ENCODE data around the gene EPS8. TPM values are rescaled to one million over a fixed set of nuclear protein-coding genes. Genes with fewer than 3 reads are reported as not detected.

The EPS8 gene
- total RNA-seq, 1 experiment from 2014 or later = 7.5 TPM

DNA sequence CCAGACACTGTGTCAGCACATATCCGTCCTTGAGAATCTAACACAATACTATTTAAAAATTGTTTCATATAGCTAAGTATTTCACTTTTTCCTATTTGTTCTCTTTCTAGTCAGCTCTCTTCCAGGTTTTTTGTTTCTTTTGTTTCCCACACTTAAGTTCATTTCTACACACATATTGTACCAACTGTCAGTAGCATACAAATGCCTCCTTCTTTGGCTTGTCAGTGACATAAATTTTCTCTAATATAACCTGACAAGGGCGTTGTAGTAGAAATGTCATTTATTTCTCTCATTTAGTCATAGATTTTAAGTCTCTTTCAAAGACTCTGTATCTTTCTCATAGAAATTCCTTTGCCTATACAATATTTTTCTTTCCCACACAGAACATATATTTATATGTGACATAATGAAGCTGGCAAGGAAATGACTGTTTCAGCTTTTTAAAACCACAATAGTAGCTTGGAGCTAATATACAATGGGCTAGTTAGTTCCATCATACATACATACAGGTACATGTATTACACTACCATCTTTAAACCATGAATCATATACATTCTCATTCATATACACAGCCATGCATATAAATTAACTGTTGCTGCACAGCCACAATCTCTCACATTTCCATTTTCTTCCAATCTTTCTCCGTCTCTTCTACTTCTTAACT lies 42.3 kb upstream of the EPS8 start (continued):
- TF ChIP-seq, protein P1, sequence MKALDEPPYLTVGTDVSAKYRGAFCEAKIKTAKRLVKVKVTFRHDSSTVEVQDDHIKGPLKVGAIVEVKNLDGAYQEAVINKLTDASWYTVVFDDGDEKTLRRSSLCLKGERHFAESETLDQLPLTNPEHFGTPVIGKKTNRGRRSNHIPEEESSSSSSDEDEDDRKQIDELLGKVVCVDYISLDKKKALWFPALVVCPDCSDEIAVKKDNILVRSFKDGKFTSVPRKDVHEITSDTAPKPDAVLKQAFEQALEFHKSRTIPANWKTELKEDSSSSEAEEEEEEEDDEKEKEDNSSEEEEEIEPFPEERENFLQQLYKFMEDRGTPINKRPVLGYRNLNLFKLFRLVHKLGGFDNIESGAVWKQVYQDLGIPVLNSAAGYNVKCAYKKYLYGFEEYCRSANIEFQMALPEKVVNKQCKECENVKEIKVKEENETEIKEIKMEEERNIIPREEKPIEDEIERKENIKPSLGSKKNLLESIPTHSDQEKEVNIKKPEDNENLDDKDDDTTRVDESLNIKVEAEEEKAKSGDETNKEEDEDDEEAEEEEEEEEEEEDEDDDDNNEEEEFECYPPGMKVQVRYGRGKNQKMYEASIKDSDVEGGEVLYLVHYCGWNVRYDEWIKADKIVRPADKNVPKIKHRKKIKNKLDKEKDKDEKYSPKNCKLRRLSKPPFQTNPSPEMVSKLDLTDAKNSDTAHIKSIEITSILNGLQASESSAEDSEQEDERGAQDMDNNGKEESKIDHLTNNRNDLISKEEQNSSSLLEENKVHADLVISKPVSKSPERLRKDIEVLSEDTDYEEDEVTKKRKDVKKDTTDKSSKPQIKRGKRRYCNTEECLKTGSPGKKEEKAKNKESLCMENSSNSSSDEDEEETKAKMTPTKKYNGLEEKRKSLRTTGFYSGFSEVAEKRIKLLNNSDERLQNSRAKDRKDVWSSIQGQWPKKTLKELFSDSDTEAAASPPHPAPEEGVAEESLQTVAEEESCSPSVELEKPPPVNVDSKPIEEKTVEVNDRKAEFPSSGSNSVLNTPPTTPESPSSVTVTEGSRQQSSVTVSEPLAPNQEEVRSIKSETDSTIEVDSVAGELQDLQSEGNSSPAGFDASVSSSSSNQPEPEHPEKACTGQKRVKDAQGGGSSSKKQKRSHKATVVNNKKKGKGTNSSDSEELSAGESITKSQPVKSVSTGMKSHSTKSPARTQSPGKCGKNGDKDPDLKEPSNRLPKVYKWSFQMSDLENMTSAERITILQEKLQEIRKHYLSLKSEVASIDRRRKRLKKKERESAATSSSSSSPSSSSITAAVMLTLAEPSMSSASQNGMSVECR (CRISPR knock-in tag; IDR thresholded peaks at IDR 0.05; ENCODE audit: borderline replicate concordance) = no peak
- TF ChIP-seq TP53 (CRISPR knock-in tag; IDR thresholded peaks at IDR 0.05) = no peak
- TF ChIP-seq, protein P2, sequence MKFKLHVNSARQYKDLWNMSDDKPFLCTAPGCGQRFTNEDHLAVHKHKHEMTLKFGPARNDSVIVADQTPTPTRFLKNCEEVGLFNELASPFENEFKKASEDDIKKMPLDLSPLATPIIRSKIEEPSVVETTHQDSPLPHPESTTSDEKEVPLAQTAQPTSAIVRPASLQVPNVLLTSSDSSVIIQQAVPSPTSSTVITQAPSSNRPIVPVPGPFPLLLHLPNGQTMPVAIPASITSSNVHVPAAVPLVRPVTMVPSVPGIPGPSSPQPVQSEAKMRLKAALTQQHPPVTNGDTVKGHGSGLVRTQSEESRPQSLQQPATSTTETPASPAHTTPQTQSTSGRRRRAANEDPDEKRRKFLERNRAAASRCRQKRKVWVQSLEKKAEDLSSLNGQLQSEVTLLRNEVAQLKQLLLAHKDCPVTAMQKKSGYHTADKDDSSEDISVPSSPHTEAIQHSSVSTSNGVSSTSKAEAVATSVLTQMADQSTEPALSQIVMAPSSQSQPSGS (CRISPR knock-in tag; IDR thresholded peaks at IDR 0.05; ENCODE audit: borderline replicate concordance, low read depth) = no peak
- TF ChIP-seq, protein P3, sequence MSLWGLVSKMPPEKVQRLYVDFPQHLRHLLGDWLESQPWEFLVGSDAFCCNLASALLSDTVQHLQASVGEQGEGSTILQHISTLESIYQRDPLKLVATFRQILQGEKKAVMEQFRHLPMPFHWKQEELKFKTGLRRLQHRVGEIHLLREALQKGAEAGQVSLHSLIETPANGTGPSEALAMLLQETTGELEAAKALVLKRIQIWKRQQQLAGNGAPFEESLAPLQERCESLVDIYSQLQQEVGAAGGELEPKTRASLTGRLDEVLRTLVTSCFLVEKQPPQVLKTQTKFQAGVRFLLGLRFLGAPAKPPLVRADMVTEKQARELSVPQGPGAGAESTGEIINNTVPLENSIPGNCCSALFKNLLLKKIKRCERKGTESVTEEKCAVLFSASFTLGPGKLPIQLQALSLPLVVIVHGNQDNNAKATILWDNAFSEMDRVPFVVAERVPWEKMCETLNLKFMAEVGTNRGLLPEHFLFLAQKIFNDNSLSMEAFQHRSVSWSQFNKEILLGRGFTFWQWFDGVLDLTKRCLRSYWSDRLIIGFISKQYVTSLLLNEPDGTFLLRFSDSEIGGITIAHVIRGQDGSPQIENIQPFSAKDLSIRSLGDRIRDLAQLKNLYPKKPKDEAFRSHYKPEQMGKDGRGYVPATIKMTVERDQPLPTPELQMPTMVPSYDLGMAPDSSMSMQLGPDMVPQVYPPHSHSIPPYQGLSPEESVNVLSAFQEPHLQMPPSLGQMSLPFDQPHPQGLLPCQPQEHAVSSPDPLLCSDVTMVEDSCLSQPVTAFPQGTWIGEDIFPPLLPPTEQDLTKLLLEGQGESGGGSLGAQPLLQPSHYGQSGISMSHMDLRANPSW (CRISPR knock-in tag; conservative IDR thresholded peaks at IDR 0.05; ENCODE audit: low read depth) = no peak
- TF ChIP-seq, protein P4, sequence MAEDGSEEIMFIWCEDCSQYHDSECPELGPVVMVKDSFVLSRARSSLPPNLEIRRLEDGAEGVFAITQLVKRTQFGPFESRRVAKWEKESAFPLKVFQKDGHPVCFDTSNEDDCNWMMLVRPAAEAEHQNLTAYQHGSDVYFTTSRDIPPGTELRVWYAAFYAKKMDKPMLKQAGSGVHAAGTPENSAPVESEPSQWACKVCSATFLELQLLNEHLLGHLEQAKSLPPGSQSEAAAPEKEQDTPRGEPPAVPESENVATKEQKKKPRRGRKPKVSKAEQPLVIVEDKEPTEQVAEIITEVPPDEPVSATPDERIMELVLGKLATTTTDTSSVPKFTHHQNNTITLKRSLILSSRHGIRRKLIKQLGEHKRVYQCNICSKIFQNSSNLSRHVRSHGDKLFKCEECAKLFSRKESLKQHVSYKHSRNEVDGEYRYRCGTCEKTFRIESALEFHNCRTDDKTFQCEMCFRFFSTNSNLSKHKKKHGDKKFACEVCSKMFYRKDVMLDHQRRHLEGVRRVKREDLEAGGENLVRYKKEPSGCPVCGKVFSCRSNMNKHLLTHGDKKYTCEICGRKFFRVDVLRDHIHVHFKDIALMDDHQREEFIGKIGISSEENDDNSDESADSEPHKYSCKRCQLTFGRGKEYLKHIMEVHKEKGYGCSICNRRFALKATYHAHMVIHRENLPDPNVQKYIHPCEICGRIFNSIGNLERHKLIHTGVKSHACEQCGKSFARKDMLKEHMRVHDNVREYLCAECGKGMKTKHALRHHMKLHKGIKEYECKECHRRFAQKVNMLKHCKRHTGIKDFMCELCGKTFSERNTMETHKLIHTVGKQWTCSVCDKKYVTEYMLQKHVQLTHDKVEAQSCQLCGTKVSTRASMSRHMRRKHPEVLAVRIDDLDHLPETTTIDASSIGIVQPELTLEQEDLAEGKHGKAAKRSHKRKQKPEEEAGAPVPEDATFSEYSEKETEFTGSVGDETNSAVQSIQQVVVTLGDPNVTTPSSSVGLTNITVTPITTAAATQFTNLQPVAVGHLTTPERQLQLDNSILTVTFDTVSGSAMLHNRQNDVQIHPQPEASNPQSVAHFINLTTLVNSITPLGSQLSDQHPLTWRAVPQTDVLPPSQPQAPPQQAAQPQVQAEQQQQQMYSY (CRISPR knock-in tag; IDR thresholded peaks at IDR 0.05) = no peak

DNA sequence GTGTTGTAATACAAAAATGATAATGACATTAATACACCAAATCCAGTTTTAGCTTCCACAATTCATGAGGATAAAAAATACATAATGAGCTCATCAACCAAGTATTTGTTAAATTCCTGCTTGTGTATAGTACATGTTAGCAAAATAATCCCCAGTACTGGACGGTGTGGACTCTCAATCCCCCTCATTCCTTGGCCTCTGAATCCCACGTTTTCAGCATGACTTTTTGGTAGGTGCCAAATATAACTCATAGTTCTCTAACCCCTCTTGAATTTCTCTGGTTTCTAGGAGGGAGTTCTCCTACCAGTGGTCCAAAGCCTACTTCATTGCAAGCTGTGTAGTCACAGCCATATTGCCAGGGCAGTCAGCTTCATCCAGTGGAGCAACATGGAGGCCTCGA lies 41.4 kb upstream of the EPS8 start:
- DNase-seq (ENCODE audit: low spot score) = no peak
- H3K4me3 Mint-ChIP-seq = no peak overlapping the region
- no peaks in the 10 kb centered on the region for H3K4me1 Mint-ChIP-seq
- H3K9me3 Mint-ChIP-seq = no peaks in the 10 kb centered on the region
- H3K36me3 Mint-ChIP-seq = no peaks in the 10 kb centered on the region
- ChIA-PET CTCF (interaction anchor here (0.6 kb wide), 1 partner anchor 26 kb away, joined by 3 read pairs; no protein-coding TSS in a partner anchor), POLR2A (no interaction called here)
- H3K27ac Mint-ChIP-seq = no peak overlapping the region
- TF ChIP-seq, protein P5, sequence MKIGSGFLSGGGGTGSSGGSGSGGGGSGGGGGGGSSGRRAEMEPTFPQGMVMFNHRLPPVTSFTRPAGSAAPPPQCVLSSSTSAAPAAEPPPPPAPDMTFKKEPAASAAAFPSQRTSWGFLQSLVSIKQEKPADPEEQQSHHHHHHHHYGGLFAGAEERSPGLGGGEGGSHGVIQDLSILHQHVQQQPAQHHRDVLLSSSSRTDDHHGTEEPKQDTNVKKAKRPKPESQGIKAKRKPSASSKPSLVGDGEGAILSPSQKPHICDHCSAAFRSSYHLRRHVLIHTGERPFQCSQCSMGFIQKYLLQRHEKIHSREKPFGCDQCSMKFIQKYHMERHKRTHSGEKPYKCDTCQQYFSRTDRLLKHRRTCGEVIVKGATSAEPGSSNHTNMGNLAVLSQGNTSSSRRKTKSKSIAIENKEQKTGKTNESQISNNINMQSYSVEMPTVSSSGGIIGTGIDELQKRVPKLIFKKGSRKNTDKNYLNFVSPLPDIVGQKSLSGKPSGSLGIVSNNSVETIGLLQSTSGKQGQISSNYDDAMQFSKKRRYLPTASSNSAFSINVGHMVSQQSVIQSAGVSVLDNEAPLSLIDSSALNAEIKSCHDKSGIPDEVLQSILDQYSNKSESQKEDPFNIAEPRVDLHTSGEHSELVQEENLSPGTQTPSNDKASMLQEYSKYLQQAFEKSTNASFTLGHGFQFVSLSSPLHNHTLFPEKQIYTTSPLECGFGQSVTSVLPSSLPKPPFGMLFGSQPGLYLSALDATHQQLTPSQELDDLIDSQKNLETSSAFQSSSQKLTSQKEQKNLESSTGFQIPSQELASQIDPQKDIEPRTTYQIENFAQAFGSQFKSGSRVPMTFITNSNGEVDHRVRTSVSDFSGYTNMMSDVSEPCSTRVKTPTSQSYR (CRISPR knock-in tag; IDR thresholded peaks at IDR 0.05) = no peak
- TF ChIP-seq NFATC4 (CRISPR knock-in tag; IDR thresholded peaks at IDR 0.05) = no peak
- TF ChIP-seq, protein P6, sequence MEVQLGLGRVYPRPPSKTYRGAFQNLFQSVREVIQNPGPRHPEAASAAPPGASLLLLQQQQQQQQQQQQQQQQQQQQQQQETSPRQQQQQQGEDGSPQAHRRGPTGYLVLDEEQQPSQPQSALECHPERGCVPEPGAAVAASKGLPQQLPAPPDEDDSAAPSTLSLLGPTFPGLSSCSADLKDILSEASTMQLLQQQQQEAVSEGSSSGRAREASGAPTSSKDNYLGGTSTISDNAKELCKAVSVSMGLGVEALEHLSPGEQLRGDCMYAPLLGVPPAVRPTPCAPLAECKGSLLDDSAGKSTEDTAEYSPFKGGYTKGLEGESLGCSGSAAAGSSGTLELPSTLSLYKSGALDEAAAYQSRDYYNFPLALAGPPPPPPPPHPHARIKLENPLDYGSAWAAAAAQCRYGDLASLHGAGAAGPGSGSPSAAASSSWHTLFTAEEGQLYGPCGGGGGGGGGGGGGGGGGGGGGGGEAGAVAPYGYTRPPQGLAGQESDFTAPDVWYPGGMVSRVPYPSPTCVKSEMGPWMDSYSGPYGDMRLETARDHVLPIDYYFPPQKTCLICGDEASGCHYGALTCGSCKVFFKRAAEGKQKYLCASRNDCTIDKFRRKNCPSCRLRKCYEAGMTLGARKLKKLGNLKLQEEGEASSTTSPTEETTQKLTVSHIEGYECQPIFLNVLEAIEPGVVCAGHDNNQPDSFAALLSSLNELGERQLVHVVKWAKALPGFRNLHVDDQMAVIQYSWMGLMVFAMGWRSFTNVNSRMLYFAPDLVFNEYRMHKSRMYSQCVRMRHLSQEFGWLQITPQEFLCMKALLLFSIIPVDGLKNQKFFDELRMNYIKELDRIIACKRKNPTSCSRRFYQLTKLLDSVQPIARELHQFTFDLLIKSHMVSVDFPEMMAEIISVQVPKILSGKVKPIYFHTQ (CRISPR knock-in tag; IDR thresholded peaks at IDR 0.05) = no peak
- no peak for TF ChIP-seq NR3C1 (CRISPR knock-in tag; conservative IDR thresholded peaks at IDR 0.05; ENCODE audit: low read depth)
- H3K27me3 Mint-ChIP-seq (ENCODE audit: low read depth) = no peaks in the 10 kb centered on the region
- ATAC-seq = no peak
